Measurements from ENCODE around the gene KIF18B.

DNA sequence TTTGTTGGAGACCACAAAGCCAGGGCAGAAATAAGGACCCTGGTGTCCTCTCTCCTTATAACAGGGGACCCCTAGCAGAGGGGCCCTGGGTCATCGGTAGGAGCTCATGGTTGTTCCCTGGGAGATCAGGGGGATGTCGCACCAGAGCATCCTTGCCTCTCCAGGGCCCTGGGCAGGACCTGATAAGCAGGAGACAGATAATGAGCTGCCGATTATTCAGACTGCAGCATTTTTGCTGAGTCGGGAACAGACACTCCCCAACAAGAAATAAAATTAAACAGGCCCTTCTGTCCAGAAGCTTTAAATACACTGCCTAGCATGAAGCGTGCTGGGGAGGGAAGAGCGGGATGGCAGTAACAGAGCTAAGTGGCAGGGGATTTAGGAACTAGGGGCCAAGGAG is 16.9 kb downstream of the KIF18B start:
- TF ChIP-seq, protein P1, sequence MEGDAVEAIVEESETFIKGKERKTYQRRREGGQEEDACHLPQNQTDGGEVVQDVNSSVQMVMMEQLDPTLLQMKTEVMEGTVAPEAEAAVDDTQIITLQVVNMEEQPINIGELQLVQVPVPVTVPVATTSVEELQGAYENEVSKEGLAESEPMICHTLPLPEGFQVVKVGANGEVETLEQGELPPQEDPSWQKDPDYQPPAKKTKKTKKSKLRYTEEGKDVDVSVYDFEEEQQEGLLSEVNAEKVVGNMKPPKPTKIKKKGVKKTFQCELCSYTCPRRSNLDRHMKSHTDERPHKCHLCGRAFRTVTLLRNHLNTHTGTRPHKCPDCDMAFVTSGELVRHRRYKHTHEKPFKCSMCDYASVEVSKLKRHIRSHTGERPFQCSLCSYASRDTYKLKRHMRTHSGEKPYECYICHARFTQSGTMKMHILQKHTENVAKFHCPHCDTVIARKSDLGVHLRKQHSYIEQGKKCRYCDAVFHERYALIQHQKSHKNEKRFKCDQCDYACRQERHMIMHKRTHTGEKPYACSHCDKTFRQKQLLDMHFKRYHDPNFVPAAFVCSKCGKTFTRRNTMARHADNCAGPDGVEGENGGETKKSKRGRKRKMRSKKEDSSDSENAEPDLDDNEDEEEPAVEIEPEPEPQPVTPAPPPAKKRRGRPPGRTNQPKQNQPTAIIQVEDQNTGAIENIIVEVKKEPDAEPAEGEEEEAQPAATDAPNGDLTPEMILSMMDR (IDR thresholded peaks at IDR 0.05) = no peak
- TF ChIP-seq MYC (IDR thresholded peaks at IDR 0.05; ENCODE audit: borderline replicate concordance, low read length) (no peak), HMGXB4 (CRISPR knock-in tag; IDR thresholded peaks at IDR 0.05; ENCODE audit: borderline replicate concordance) (no peak), POLR2A (IDR thresholded peaks at IDR 0.05; ENCODE audit: low read length) (no peak), KDM1A (IDR thresholded peaks at IDR 0.05; ENCODE audit: low read depth) (no peak), JUN (IDR thresholded peaks at IDR 0.05) (no peak)
